ENCODE results near the gene HOXA9. TPM values are rescaled to one million over a fixed set of nuclear protein-coding genes. Genes with fewer than 3 reads are reported as not detected.

Gene HOXA9
- total RNA-seq, 1 donor from 2014 or later: 46.5 TPM

- Histone ChIP-seq H3K27me3 (ENCODE audit: control insufficient read depth, insufficient read depth, low read length) (no peaks in the 10 kb centered on the region), H3K4me3 (ENCODE audit: low read depth, low read length) (peak overlapping the region; percentile 76), H3K36me3 (ENCODE audit: control insufficient read depth, insufficient read depth, low read length) (no peaks in the 10 kb centered on the region)
- no peak for DNase-seq (ENCODE audit: low read depth)
- no peak for TF ChIP-seq CTCF (IDR thresholded peaks at IDR 0.05; ENCODE audit: insufficient read depth, low read length, poor library complexity, severe bottlenecking)
Observed at GRCh38 chr7:27154369-27154768, 11.0 kb downstream of the HOXA9 start.

GRCh38 chr7:27153526-27153925 lies 11.8 kb downstream of the HOXA9 start:
- Histone ChIP-seq H3K36me3 (ENCODE audit: control insufficient read depth, insufficient read depth, low read length) (no peaks in the 10 kb centered on the region), H3K27me3 (ENCODE audit: control insufficient read depth, insufficient read depth, low read length) (no peaks in the 10 kb centered on the region), H3K4me3 (ENCODE audit: low read depth, low read length) (peak overlapping the region; percentile 22)
- TF ChIP-seq CTCF (IDR thresholded peaks at IDR 0.05; ENCODE audit: insufficient read depth, low read length, poor library complexity, severe bottlenecking): no peak
- DNase-seq (ENCODE audit: low read depth): no peak

- Histone ChIP-seq H3K4me3 (ENCODE audit: low read depth, low read length) (peak overlapping the region; percentile 71), H3K27me3 (ENCODE audit: control insufficient read depth, insufficient read depth, low read length) (no peaks in the 10 kb centered on the region)
- DNase-seq (ENCODE audit: low read depth): no peak
Observed at GRCh38 chr7:27152816-27153442, 12.4 kb downstream of the HOXA9 start.

GRCh38 chr7:27151931-27152815 lies 13.2 kb downstream of the HOXA9 start, which contains the start of gene HOXA3:
HOXA3 (minus strand) TSS chr7:27152583; CDS start chr7:27110640, 41,943 bp downstream.
- DNase-seq (ENCODE audit: low read depth): no peak
- Histone ChIP-seq H3K36me3 (ENCODE audit: control insufficient read depth, insufficient read depth, low read length) (no peaks in the 10 kb centered on the region), H3K4me3 (ENCODE audit: low read depth, low read length) (peak within 1 kb of the TSS; percentile 71), H3K27me3 (ENCODE audit: control insufficient read depth, insufficient read depth, low read length) (no peaks in the 10 kb centered on the region)
- TF ChIP-seq CTCF (IDR thresholded peaks at IDR 0.05; ENCODE audit: insufficient read depth, low read length, poor library complexity, severe bottlenecking): no peak

More at GRCh38 chr7:27152816-27153442, 12.4 kb downstream of the HOXA9 start:
- H3K36me3 ChIP-seq (ENCODE audit: control insufficient read depth, insufficient read depth, low read length): no peaks in the 10 kb centered on the region
- TF ChIP-seq CTCF (IDR thresholded peaks at IDR 0.05; ENCODE audit: insufficient read depth, low read length, poor library complexity, severe bottlenecking): no peak

GRCh38 chr7:27151341-27151930 lies 13.9 kb downstream of the HOXA9 start:
- Histone ChIP-seq H3K4me3 (ENCODE audit: low read depth, low read length) (peak overlapping the region; percentile 71), H3K27me3 (ENCODE audit: control insufficient read depth, insufficient read depth, low read length) (no peaks in the 10 kb centered on the region)
- no peak for DNase-seq (ENCODE audit: low read depth)

More at GRCh38 chr7:27151341-27151930, 13.9 kb downstream of the HOXA9 start:
- no peaks in the 10 kb centered on the region for H3K36me3 ChIP-seq (ENCODE audit: control insufficient read depth, insufficient read depth, low read length)
- no peak for TF ChIP-seq CTCF (IDR thresholded peaks at IDR 0.05; ENCODE audit: insufficient read depth, low read length, poor library complexity, severe bottlenecking)

Data from kidney epithelial cell (primary cell).